HG03175 (cell line): ENCODE results near the gene C3orf49.

Source experiments
- ATAC-seq: cut with Tn5 transposase; IDR thresholded peaks from one replicate; pipeline ENCODE4 v1.9.1; 2021; ENCODE audit warnings: mild to moderate bottlenecking, moderate library complexity; ENCODE audit not compliant: unreplicated experiment

C3orf49 gene

DNA sequence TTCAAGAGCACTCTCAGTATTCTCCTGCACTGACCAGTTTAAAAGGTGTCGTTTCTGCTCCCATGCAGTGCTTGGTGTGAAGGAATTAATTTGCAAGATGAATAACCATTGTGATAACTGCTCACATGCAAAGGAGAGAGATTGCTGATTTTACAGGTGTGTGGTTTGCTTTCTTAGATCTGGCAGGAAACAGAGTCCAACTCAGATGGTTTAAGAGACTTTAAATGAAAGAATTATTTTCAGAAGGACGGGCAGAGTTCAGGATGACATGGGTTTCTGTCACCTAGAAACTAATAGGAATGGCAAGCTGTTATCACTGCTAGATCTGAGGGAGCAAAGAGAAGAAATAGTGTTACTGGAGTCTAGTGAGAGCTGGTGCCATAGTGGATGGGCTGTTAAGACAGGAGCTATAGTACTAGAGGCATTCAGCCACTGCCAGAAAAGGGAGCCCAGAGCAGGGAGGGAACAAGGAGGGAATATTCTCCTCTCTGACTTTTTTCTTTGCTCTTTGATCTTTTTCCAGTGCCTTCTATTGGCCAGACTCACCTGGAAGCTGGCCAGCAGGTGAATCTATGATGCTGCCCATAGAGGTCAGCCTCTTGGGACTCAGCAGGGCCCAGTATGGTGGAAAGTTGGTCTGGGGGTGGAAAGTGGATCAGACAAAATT, 59.4 kb downstream of the C3orf49 start:
- ATAC-seq: no peak

DNA sequence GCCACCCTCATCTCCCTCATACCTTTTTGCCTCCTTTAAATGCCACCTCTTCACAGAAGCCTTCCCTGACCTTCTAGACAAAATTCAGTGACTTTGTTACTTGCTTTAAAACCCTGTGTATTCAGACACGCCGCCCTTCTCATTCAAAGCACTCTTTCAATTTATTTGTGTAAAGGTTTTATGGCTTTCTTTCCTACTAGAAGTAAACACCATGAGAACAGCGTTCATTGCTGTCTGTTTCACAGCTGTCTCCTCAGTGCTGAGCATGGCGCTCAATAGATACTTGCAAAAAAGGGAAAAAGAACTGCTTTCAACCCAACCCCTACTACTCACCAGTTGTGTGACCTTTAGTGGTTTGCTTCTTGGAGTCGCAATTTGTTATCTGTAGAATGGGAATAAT, 61.6 kb downstream of the C3orf49 start:
- ATAC-seq: no peak

DNA sequence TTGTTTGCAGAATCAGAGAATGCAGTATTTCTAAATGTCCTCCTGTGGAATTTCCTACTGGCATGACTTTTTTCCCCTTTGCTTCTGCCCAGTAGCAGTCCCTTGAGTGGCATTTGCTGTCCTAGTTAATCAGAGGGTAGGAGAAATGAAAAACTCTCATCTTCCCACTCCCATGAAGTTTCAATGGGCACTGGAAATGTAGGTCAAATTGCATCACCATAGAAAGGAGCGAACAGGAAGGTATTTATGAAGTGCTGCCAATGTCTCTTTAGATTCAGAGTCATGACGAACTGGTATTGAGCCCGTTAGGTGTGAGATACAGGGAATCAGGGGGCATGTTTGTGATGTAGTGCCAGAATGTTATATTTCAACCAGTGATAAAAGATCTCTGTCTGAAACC, 67.8 kb downstream of the C3orf49 start:
- no peak for ATAC-seq

DNA sequence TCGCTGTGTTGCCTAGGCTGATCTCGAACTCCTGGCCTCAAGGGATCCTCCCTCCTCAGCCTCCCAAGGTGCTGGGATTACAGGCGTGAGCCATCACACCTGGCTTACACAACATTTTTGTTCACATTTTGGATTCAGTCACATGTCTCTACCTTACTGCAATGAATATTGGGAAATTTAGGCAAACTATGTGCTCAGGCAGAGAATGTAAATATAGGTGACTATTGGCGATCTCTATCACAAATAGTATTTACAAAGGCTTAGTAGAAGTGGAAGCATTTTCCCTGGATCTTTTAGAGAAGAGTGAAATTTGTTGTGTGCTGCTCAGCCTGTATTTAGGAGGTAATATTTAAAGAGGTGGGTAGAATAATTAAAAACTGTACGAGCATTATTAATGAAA, 72.4 kb downstream of the C3orf49 start:
- ATAC-seq: no peak

DNA sequence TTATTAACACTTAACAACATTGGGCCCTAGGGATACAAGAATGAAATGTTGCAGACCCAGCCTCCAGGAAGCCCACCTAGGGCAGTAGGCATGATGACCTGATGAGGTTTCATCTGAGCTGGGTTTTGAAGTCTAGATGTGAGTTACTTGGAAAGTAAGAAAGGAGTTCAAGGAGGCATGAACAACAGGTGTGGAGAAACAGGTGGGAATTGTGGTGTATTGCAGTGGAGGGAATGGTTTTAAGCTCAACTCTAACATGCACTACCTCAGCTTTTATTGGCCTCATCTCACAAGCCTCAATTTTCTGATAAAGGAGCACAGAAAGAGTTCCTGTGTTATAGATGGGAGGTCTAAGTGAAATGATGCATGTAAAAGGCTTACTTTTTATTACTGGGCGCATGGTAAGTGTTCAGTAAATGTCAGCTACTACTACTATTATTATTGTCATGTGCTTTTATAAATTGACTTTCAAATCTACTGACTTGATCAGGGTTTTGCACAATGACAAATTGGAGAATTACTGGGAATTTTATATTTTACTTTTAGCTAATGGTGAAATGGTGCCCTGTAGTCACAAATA, 73.8 kb downstream of the C3orf49 start:
- ATAC-seq: no peak

DNA sequence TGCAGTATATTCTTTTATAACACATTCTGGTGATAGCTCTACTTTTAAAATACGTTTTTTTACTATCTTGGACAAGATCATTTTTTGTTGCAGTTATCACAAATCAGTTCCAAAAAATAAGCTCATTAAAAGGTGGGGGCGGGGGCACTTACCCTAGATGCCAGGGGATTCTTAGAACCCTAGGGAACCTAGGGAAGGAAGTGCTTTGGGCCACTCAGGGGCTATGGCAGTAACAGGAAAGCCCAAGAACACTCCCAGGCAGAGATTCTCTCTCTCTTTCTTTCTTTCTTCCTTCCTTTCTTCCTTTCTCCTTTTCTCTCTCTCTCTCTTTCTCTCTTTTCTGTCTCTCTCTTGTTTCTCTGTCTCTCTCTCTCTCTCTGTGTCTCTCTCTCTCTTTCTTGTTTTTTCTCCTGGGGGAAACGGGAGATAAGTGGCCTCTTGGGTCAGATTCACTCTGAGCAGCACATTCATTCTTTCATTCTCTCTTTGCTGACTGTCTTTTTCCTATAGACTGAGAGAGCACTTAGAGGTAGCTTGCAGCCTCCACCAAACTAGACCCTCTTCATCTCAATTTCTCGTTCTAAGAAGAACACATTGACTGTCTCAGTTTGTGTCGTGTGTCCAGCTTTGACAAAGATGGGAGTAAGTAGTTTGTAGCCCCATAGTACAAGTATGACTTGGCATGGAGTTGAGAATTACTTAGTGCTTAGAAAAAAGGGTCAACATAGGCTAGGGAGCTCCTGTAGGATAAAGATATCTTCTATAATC, 76.5 kb downstream of the C3orf49 start:
- ATAC-seq: peak; percentile 21

DNA sequence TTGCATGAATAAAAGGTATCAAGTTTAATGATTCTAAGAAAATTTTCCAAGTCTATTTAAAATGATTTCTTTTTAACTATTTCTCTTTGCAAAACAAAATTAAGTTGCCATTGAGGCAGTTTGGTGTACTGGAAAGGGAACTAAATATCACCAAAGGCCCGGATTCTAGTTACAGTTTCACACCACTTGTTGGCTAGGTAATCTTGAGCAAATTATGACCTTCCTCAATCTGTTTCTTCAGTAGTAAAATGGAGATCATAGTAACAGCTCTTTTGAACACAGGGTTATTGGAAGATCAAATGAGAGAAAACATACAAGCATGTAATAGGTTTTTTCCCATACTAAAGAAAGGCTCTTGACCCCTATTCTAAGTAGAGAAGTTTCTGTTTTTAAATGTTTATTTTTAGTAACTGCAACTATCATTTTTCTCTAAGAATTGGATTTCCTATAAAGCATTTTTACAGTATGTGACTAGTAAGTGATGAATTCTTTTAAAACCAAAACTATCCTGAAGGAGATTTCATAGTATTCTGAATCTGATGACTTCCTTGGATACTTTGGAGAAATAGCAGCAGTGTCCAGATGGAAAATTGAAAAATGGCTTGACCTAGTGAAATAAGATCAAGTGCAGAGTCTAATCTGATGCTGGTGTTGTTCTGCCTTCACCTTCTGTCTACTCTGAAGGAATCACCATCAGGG, 77.4 kb downstream of the C3orf49 start:
- peak; percentile 79 for ATAC-seq
